GM12878 (cell line): ENCODE results near the gene GTPBP10. TPM values are rescaled to one million over a fixed set of nuclear protein-coding genes. Genes with fewer than 3 reads are reported as not detected.

Experiments used
- BMI1 ChIP-seq: fragments of 450-650 bp; IDR thresholded peaks from 2 replicates; pipeline ENCODE4 v1.6.1; 2016; ENCODE audit warnings: mild to moderate bottlenecking, moderate library complexity, borderline replicate concordance
- CREM ChIP-seq: IDR thresholded peaks from 2 replicates; pipeline ENCODE4 v1.6.1; 2014; ENCODE audit warnings: antibody characterized with exemption, low read depth
- EED ChIP-seq: sonication (generic); IDR thresholded peaks from 2 replicates; pipeline ENCODE4 v1.6.1; 2016; ENCODE audit warnings: antibody characterized with exemption, low read depth
- ESRRA ChIP-seq: IDR thresholded peaks from 2 replicates; pipeline ENCODE4 v1.6.1; 2012; ENCODE audit warnings: mild to moderate bottlenecking, low read length, improper control_type of control experiment
- ETV6 ChIP-seq, 2 experiments: fragments of 450-650 bp in 1 of 2; IDR thresholded peaks in 1 of 2; conservative IDR thresholded peaks in 1 of 2; 2 replicates each; pipeline ENCODE4 v1.6.1; 2014; ENCODE audit warnings: antibody characterized with exemption in 1 of 2, borderline replicate concordance in 1 of 2, low read depth in 1 of 2, mild to moderate bottlenecking in 1 of 2, moderate library complexity in 1 of 2
- EZH2 ChIP-seq: IDR thresholded peaks from 2 replicates; pipeline ENCODE4 v1.6.1; 2012; ENCODE audit warnings: low read depth, mild to moderate bottlenecking, control low read depth, inconsistent platforms, low read length, borderline replicate concordance; ENCODE audit not compliant: control insufficient read depth
- JUND ChIP-seq: IDR thresholded peaks from 2 replicates; pipeline ENCODE4 v1.6.1; 2012; ENCODE audit warnings: low read depth, mild to moderate bottlenecking, low read length, improper control_type of control experiment, moderate library complexity
- NBN ChIP-seq: fragments of 450-650 bp; IDR thresholded peaks from 2 replicates; pipeline ENCODE4 v1.6.1; 2016
- NFIC ChIP-seq: IDR thresholded peaks from 2 replicates; pipeline ENCODE4 v1.6.1; 2012; ENCODE audit warnings: low read depth, mild to moderate bottlenecking, inconsistent platforms, low read length, moderate library complexity
- SMAD5 ChIP-seq: IDR thresholded peaks from 2 replicates; pipeline ENCODE4 v1.6.1; 2016; ENCODE audit warnings: antibody characterized with exemption, low read depth
- SUPT20H ChIP-seq: IDR thresholded peaks from 2 replicates; pipeline ENCODE4 v1.6.1; 2011; ENCODE audit warnings: low read depth, mild to moderate bottlenecking, low read length, moderate library complexity, borderline replicate concordance; ENCODE audit not compliant: control insufficient read depth
- SUZ12 ChIP-seq: fragments of 200-600 bp; sonication (generic); IDR thresholded peaks from one replicate; pipeline ENCODE4 v1.6.1; 2018; ENCODE audit warnings: antibody characterized with exemption, mild to moderate bottlenecking; ENCODE audit not compliant: unreplicated experiment
- TBL1XR1 ChIP-seq: IDR thresholded peaks from 2 replicates; pipeline ENCODE4 v1.6.1; 2012; ENCODE audit warnings: low read depth, low read length, improper control_type of control experiment
- USF1 ChIP-seq: IDR thresholded peaks from 2 replicates; pipeline ENCODE4 v1.6.1; 2011; ENCODE audit warnings: borderline replicate concordance, low read depth, mild to moderate bottlenecking, moderate library complexity, mixed read lengths, low read length; ENCODE audit not compliant: insufficient read depth; ENCODE audit errors: extremely low read length
- ZNF622 ChIP-seq: fragments of 450-650 bp; IDR thresholded peaks from 2 replicates; pipeline ENCODE4 v1.6.1; 2017; ENCODE audit warnings: mild to moderate bottlenecking, inconsistent platforms
- polyA plus RNA-seq, 11 experiments: library from polyadenylated mRNA; depleted of rRNA in 4 of 11; unstranded in 6 of 11; stranded (reverse) in 5 of 11; fragments of >200 nt; fragmentation: Nextera tagmentation in 4 of 11; fragmentation: Illumina TruSeq in 1 of 11; extraction: Ambion mirVana in 4 of 11; extraction: Trizol in 1 of 11; gene quantifications; 1 replicate in 1 of 11; 2 replicates in 10 of 11; pipeline versions ENCODE4 v1.2.1 to v1.2.3, GENCODE V29; 2011 to 2016; ENCODE audit warnings: inconsistent platforms in 2 of 11, missing spikeins in 2 of 11, low read depth in 1 of 11
- total RNA-seq, 4 experiments: library from RNA; depleted of rRNA in 3 of 4; stranded (reverse); fragments of >200 nt in 3 of 4; fragmentation: Illumina TruSeq in 1 of 4; extraction: Trizol in 1 of 4; gene quantifications; 2 replicates each; pipeline versions ENCODE4 v1.2.1 to v1.2.3, GENCODE V29; 2013 to 2021
- TF ChIP-seq, protein P1 (sequence below): fragments of 450-650 bp; IDR thresholded peaks from 2 replicates; pipeline ENCODE4 v1.6.1; 2018; ENCODE audit warnings: borderline replicate concordance, mild to moderate bottlenecking; ENCODE audit not compliant: partially characterized antibody
- TF ChIP-seq, protein P2 (sequence below): IDR thresholded peaks from 2 replicates; pipeline ENCODE4 v1.6.1; 2012; ENCODE audit warnings: low read length, inconsistent platforms
- TF ChIP-seq, protein P3 (sequence below): IDR thresholded peaks from 2 replicates; pipeline ENCODE4 v1.6.1; 2012; ENCODE audit warnings: low read depth, low read length, improper control_type of control experiment

The GTPBP10 gene
- total and polyA plus RNA-seq, 10 of the 15 experiments (the other 5 are each of a cell fraction or from before 2014, with no cell fraction given), result 10.1 to 41.0 (median 33.0) TPM

- TF ChIP-seq SUZ12 (no peak), ZNF622 (no peak), ESRRA (no peak), ETV6 (conservative IDR thresholded peaks at IDR 0.05 in 1 of 2, IDR thresholded peaks at IDR 0.05 in 1 of 2; ENCODE audit: borderline replicate concordance in 1 of 2, low read depth in 1 of 2) (no peak), TBL1XR1 (peak; percentile 76; the same call in 1 of the 2 replicates), NFIC (peak; percentile 71), JUND (peak; percentile 45; the same call in 1 of the 2 replicates), NBN (peak; percentile 96), SMAD5 (no peak; the same call in 1 of the 2 replicates), CREM (peak; percentile 95), USF1 (no peak), SUPT20H (no peak), BMI1 (peak; percentile 43; the same call in 1 of the 2 replicates), EED (peak; percentile 81), EZH2 (no peak)
- TF ChIP-seq, protein P1, sequence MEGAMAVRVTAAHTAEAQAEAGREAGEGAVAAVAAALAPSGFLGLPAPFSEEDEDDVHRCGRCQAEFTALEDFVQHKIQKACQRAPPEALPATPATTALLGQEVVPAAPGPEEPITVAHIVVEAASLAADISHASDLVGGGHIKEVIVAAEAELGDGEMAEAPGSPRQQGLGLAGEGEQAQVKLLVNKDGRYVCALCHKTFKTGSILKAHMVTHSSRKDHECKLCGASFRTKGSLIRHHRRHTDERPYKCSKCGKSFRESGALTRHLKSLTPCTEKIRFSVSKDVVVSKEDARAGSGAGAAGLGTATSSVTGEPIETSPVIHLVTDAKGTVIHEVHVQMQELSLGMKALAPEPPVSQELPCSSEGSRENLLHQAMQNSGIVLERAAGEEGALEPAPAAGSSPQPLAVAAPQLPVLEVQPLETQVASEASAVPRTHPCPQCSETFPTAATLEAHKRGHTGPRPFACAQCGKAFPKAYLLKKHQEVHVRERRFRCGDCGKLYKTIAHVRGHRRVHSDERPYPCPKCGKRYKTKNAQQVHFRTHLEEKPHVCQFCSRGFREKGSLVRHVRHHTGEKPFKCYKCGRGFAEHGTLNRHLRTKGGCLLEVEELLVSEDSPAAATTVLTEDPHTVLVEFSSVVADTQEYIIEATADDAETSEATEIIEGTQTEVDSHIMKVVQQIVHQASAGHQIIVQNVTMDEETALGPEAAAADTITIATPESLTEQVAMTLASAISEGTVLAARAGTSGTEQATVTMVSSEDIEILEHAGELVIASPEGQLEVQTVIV, result peak; percentile 28
- TF ChIP-seq, protein P2, sequence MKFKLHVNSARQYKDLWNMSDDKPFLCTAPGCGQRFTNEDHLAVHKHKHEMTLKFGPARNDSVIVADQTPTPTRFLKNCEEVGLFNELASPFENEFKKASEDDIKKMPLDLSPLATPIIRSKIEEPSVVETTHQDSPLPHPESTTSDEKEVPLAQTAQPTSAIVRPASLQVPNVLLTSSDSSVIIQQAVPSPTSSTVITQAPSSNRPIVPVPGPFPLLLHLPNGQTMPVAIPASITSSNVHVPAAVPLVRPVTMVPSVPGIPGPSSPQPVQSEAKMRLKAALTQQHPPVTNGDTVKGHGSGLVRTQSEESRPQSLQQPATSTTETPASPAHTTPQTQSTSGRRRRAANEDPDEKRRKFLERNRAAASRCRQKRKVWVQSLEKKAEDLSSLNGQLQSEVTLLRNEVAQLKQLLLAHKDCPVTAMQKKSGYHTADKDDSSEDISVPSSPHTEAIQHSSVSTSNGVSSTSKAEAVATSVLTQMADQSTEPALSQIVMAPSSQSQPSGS, result peak; percentile 90
- TF ChIP-seq, protein P3, sequence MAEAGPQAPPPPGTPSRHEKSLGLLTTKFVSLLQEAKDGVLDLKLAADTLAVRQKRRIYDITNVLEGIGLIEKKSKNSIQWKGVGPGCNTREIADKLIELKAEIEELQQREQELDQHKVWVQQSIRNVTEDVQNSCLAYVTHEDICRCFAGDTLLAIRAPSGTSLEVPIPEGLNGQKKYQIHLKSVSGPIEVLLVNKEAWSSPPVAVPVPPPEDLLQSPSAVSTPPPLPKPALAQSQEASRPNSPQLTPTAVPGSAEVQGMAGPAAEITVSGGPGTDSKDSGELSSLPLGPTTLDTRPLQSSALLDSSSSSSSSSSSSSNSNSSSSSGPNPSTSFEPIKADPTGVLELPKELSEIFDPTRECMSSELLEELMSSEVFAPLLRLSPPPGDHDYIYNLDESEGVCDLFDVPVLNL, result 0 out of 2 replicates have a peak, but pooled peaks have one; percentile 57
These were observed 56.9 kb downstream of the GTPBP10 start, which contains the start of gene CLDN12 (continued) for GRCh38 chr7:90403174-90404113.
